Suppressor macrophage treated with lipopolysaccharide for 1 hour (primary cell): ENCODE results near the gene ARID1A.
"Not testable (repeated sequence)": the region's sequence is repeated elsewhere in the genome, so short reads cannot be mapped to it uniquely, and the experiment has no call there.

Experiments used
- DNase-seq, 3 donors: peaks; one replicate each; pipeline ENCODE4 v3.0.0-alpha.2; 2020 to 2022

ARID1A gene

GRCh38 chr1:26788836-26789611 is 93.2 kb downstream of the ARID1A start:
- peak; percentile 87 to 91 (median 91) for DNase-seq

- DNase-seq: no peak
These were observed 93.7 kb downstream of the ARID1A start for GRCh38 chr1:26789612-26789865.

- no peak for DNase-seq
These were observed 94.1 kb downstream of the ARID1A start for GRCh38 chr1:26789931-26790330.

GRCh38 chr1:26790551-26790953 is 94.7 kb downstream of the ARID1A start:
- no peak for DNase-seq

- peak; percentile 43 to 51 (median 50) for DNase-seq
These were observed 95.3 kb downstream of the ARID1A start for GRCh38 chr1:26791148-26791547.

- DNase-seq: no peak
These were observed 95.8 kb downstream of the ARID1A start for GRCh38 chr1:26791626-26792025.

- DNase-seq: no peak
These were observed 97.1 kb downstream of the ARID1A start for GRCh38 chr1:26792924-26793323.

- no peak for DNase-seq
These were observed 98.6 kb downstream of the ARID1A start for GRCh38 chr1:26794391-26794790.

- DNase-seq: no peak
These were observed 101.8 kb downstream of the ARID1A start for GRCh38 chr1:26797627-26798026.

GRCh38 chr1:26799479-26800142 is 103.8 kb downstream of the ARID1A start:
- no peak for DNase-seq

GRCh38 chr1:26803932-26804331 is 108.1 kb downstream of the ARID1A start:
- not testable (repeated sequence) for DNase-seq

- peak; percentile 92 to 94 (median 93) for DNase-seq
These were observed 114.3 kb downstream of the ARID1A start for GRCh38 chr1:26810105-26810504.

GRCh38 chr1:26811057-26811456 is 115.2 kb downstream of the ARID1A start:
- no peak for DNase-seq

GRCh38 chr1:26811708-26812107 is 115.9 kb downstream of the ARID1A start:
- peak in 2 of 3 donors; percentile 53 to 60 for DNase-seq

- no peak for DNase-seq
These were observed 118.6 kb downstream of the ARID1A start for GRCh38 chr1:26814377-26814776.

GRCh38 chr1:26814893-26815292 is 119.1 kb downstream of the ARID1A start:
- no peak for DNase-seq

GRCh38 chr1:26820784-26821269 is 125.0 kb downstream of the ARID1A start:
- peak; percentile 79 to 82 (median 80) for DNase-seq

- DNase-seq: no peak
These were observed 127.1 kb downstream of the ARID1A start for GRCh38 chr1:26822737-26823395.

GRCh38 chr1:26824731-26825130 is 128.9 kb downstream of the ARID1A start:
- DNase-seq: no peak

GRCh38 chr1:26826261-26827105 is 130.7 kb downstream of the ARID1A start, which contains the start of gene ZDHHC18:
Gene ZDHHC18 (plus strand): TSS chr1:26826688. CDS start chr1:26826805, 117 bp downstream.
- peak; percentile 72 to 95 (median 88) for DNase-seq

- no peak for DNase-seq
These were observed 131.3 kb downstream of the ARID1A start for GRCh38 chr1:26827106-26827604.

- no peak for DNase-seq
These were observed 131.8 kb downstream of the ARID1A start for GRCh38 chr1:26827663-26828062.
